Esophagus squamous epithelium (tissue), 4 donors: ENCODE results near the gene TLE3.

Experiments used
- CTCF ChIP-seq, 6 experiments: fragments of 450-650 bp in 4 of 6; fragments of 200-600 bp in 2 of 6; sonication (generic) in 2 of 6; IDR thresholded peaks; one replicate each; pipeline ENCODE4 v1.5.1; 2016 to 2019; ENCODE audit warnings: antibody characterized with exemption in 6 of 6, mild to moderate bottlenecking in 4 of 6, moderate library complexity in 4 of 6
- POLR2A ChIP-seq, 4 donors: fragments of 450-650 bp; IDR thresholded peaks; one replicate each; pipeline ENCODE4 v1.6.1; 2017; ENCODE audit warnings: antibody characterized with exemption in 4 of 4, mild to moderate bottlenecking in 4 of 4, moderate library complexity in 3 of 4

- TF ChIP-seq POLR2A (IDR thresholded peaks at IDR 0.05) (no peak), CTCF (IDR thresholded peaks at IDR 0.05) (no peak)
These were observed 73.8 kb downstream of the TLE3 start for GRCh38 chr15:70023769-70024491.
